Measurements from ENCODE around the gene CAMK2D.

Gene CAMK2D

GRCh38 chr4:113594231-113594556 lies 167.3 kb downstream of the CAMK2D start:
- no peak for TF ChIP-seq CTCF (conservative IDR thresholded peaks at IDR 0.05)

GRCh38 chr4:113593400-113594230 lies 167.9 kb downstream of the CAMK2D start:
- TF ChIP-seq CTCF (conservative IDR thresholded peaks at IDR 0.05), result no peak
- H3K27ac ChIP-seq, result no peak overlapping the region

More at GRCh38 chr4:113594231-113594556, 167.3 kb downstream of the CAMK2D start:
- no peak overlapping the region for H3K27ac ChIP-seq

GRCh38 chr4:113591982-113592381 lies 169.6 kb downstream of the CAMK2D start:
- H3K27ac ChIP-seq, result no peak overlapping the region

GRCh38 chr4:113588895-113589668 lies 172.5 kb downstream of the CAMK2D start:
- no peak overlapping the region for H3K27ac ChIP-seq
- no peak for TF ChIP-seq CTCF (conservative IDR thresholded peaks at IDR 0.05)

More at GRCh38 chr4:113591982-113592381, 169.6 kb downstream of the CAMK2D start:
- no peak for TF ChIP-seq CTCF (conservative IDR thresholded peaks at IDR 0.05)

GRCh38 chr4:113587640-113588275 lies 173.8 kb downstream of the CAMK2D start:
- no peak overlapping the region for H3K27ac ChIP-seq
- TF ChIP-seq CTCF (conservative IDR thresholded peaks at IDR 0.05), result no peak

GRCh38 chr4:113587156-113587555 lies 174.4 kb downstream of the CAMK2D start:
- no peak overlapping the region for H3K27ac ChIP-seq
- no peak for TF ChIP-seq CTCF (conservative IDR thresholded peaks at IDR 0.05)

- no peak overlapping the region for H3K27ac ChIP-seq
- TF ChIP-seq CTCF (conservative IDR thresholded peaks at IDR 0.05), result no peak
Measured at GRCh38 chr4:113586072-113586471, 175.5 kb downstream of the CAMK2D start.

All from VCaP (cell line).